Bronchial epithelial cell (primary cell): ENCODE data around the gene GPC5. TPM values are rescaled to one million over a fixed set of nuclear protein-coding genes. Genes with fewer than 3 reads are reported as not detected.
A peak's percentile ranks its signal among the peaks of the same experiment; 100 is the strongest.

Source experiments
- DNase-seq: peaks from one replicate; pipeline ENCODE4 v3.0.0-alpha.2; 2010; ENCODE audit warnings: low read depth
- FAIRE-seq: peaks from 2 replicates; lab custom pipeline; 2011; peaks lifted over from hg19 to GRCh38; lab: Jason Lieb, UNC
- H3K27me3 ChIP-seq: 2 replicates; pipeline ENCODE4 v1.5.1; 2011; ENCODE audit warnings: low read length; ENCODE audit not compliant: control insufficient read depth, insufficient read depth
- H3K36me3 ChIP-seq: 2 replicates; pipeline ENCODE4 v1.5.1; 2011; ENCODE audit warnings: low read length; ENCODE audit not compliant: control insufficient read depth, insufficient read depth
- H3K4me3 ChIP-seq: 2 replicates; pipeline ENCODE4 v1.5.1; 2011; ENCODE audit warnings: mild to moderate bottlenecking, low read depth, low read length, control low read depth
- total RNA-seq: library from RNA; depleted of rRNA; stranded (reverse); fragments of >200 nt; gene quantifications from 2 replicates; pipeline ENCODE4 v1.2.1, GENCODE V29; 2014
- TF ChIP-seq, protein P1 (sequence below): IDR thresholded peaks from 2 replicates; pipeline ENCODE4 v1.5.1; 2011; ENCODE audit warnings: mild to moderate bottlenecking, moderate library complexity, low read length, control low read depth, inconsistent platforms; ENCODE audit not compliant: insufficient read depth, severe bottlenecking

The GPC5 gene
- total RNA-seq, 1 donor from 2014 or later, result 1.8 TPM

DNA sequence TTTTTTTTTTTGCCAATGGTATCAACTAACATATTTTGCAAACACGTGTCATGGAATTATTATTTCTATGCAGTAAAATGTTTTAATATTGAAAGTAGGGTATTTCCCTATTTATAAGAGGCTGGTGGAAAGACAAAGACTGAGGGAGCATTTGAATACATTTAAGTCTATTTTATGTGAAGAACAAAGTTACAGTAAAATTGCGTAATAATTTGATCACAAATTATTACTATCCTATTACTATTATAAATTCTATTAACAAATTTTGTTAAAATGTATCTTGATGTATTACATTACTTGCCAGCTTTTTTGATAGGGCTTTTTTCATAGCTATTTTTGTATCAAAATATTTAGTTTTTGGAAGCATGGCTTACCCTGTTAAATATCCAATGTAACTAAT, 58.4 kb downstream of the GPC5 start:
- Histone ChIP-seq H3K4me3 (no peak overlapping the region), H3K27me3 (no peaks in the 10 kb centered on the region), H3K36me3 (no peaks in the 10 kb centered on the region)
- TF ChIP-seq, protein P1, sequence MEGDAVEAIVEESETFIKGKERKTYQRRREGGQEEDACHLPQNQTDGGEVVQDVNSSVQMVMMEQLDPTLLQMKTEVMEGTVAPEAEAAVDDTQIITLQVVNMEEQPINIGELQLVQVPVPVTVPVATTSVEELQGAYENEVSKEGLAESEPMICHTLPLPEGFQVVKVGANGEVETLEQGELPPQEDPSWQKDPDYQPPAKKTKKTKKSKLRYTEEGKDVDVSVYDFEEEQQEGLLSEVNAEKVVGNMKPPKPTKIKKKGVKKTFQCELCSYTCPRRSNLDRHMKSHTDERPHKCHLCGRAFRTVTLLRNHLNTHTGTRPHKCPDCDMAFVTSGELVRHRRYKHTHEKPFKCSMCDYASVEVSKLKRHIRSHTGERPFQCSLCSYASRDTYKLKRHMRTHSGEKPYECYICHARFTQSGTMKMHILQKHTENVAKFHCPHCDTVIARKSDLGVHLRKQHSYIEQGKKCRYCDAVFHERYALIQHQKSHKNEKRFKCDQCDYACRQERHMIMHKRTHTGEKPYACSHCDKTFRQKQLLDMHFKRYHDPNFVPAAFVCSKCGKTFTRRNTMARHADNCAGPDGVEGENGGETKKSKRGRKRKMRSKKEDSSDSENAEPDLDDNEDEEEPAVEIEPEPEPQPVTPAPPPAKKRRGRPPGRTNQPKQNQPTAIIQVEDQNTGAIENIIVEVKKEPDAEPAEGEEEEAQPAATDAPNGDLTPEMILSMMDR, result no peak
- DNase-seq, result no peak
- FAIRE-seq, result no peak

DNA sequence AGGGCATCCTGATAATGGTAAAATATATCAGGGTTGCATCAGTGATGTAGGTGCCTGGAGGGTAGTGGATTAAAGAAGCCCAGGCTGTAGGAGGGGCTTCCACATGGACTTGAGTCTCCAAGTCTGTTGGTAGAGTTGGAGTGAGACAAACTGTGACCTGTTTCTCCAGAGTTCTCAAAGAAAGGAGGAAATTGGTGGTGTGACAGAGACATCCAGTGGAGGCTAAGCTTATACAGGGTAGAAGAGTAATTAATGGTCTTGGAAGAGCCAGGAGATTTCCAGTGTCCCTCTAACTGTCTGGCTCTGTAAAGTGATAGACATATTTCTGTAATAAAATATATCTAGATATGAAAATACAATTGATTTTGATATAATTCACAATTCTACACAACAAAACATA, 61.1 kb downstream of the GPC5 start:
- H3K4me3 ChIP-seq, result no peak overlapping the region
- no peaks in the 10 kb centered on the region for H3K36me3 ChIP-seq
- H3K27me3 ChIP-seq, result no peaks in the 10 kb centered on the region
- TF ChIP-seq, protein P1, result no peak
- FAIRE-seq (no peak), DNase-seq (no peak)

DNA sequence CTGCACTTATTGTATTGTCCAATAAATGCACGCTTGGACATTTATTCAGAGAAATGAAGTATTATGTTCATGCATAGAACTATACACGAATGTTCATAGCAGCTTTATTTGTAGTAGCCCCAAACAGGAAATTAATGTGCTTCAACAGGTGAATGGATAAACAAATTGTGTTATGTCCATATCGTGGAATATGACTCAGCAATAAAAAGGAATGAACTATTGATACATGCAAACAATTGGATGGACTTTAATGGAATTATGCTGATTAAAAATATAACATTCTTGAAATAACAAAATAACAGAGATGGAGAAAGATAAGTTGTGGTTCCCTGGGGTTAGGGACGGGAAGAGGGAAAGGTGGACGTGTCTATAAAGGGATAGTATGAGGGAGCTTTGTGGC, 65.9 kb downstream of the GPC5 start:
- TF ChIP-seq, protein P1, result no peak
- Histone ChIP-seq H3K4me3 (no peak overlapping the region), H3K27me3 (no peaks in the 10 kb centered on the region), H3K36me3 (no peaks in the 10 kb centered on the region)
- FAIRE-seq (no peak), DNase-seq (no peak)

DNA sequence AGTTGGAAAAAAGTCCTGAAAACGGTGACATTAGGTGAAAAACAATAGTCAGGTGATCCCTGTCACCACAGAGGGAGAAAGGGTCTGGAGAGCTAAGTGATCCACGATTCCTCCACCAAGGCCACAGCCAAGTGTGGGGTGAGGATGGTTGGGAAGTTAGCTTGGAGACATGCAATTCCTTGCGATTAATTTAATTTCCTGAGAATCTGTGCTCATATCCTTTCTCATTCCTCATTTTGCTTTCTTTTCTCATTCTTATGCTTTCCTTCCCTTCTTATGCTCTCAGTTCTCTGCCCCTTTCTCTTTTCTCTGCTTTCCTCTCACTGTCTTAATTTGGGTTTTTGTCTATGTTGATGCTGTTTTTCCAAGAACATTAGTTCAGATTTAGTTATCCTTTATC, 68.8 kb downstream of the GPC5 start:
- DNase-seq (no peak), FAIRE-seq (no peak)
- Histone ChIP-seq H3K4me3 (no peak overlapping the region), H3K27me3 (no peaks in the 10 kb centered on the region), H3K36me3 (no peaks in the 10 kb centered on the region)
- TF ChIP-seq, protein P1, result no peak

DNA sequence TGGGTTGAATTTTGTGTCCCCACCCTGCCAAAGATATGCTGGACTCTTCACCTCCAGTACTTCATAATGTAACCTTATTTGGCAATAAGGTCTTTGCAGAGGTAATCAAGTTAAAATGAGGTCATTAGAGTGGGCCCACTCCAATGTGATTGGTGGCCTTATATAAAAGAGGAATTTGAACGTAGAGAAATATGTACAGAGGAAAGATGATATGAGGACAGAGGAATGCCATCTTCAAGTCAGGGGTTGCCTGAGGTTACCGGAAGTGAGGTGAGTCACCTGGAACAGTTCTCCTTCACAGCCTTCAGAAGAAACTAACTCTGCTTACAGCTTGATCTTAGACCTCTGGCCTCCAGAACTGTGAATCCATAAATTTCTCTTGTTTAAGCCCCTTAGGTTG, 69.9 kb downstream of the GPC5 start:
- Histone ChIP-seq H3K4me3 (no peak overlapping the region), H3K36me3 (no peaks in the 10 kb centered on the region), H3K27me3 (no peaks in the 10 kb centered on the region)
- FAIRE-seq (no peak), DNase-seq (peak; percentile 77)
- TF ChIP-seq, protein P1, result no peak

DNA sequence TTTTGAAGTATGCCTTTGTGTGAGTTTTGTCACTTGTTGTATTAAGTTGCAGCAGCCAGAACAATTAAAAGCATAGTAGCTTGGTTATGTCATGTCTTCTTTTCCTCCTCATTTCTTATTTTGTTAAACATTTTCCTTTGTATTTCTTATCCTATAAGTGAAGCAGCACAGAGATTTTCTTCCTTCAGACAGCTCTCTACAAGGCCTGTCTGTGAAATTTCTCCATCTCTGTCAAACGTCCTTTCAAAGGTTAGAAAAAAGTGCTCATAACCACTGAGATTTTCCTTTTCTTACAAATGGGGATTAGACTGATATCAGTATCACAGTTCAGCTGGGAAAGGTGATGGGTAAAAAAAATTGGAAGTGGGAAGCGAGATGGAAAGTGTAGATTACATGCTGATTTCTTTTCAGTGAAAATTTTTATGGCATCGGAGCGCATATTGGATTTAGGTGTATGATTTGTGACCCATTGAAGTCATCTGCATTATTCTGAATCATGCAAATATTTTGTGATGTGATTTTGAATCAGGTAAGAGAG, 71.7 kb downstream of the GPC5 start:
- DNase-seq (no peak), FAIRE-seq (no peak)
- TF ChIP-seq, protein P1, result no peak
- H3K27me3 ChIP-seq, result no peaks in the 10 kb centered on the region
- no peaks in the 10 kb centered on the region for H3K36me3 ChIP-seq
- H3K4me3 ChIP-seq, result no peak overlapping the region
